Ishikawa (cell line): Measurements from ENCODE around the gene PKNOX2.

ENCODE experiments used
- CEBPB ChIP-seq: IDR thresholded peaks from 2 replicates; pipeline ENCODE4 v1.6.1; 2012
- CREB1 ChIP-seq: IDR thresholded peaks from 2 replicates; pipeline ENCODE4 v1.6.1; 2012; ENCODE audit warnings: low read depth
- EGR1 ChIP-seq: IDR thresholded peaks from 2 replicates; pipeline ENCODE4 v1.6.1; 2012
- EP300 ChIP-seq: IDR thresholded peaks from 2 replicates; pipeline ENCODE4 v1.6.1; 2012; ENCODE audit warnings: borderline replicate concordance
- FOXM1 ChIP-seq: IDR thresholded peaks from 2 replicates; pipeline ENCODE4 v1.6.1; 2012; ENCODE audit warnings: low read depth, borderline replicate concordance
- NFIC ChIP-seq: IDR thresholded peaks from 2 replicates; pipeline ENCODE4 v1.6.1; 2012
- RAD21 ChIP-seq: IDR thresholded peaks from 2 replicates; pipeline ENCODE4 v1.6.1; 2012; ENCODE audit warnings: low read depth
- TAF1 ChIP-seq: IDR thresholded peaks from 2 replicates; pipeline ENCODE4 v1.6.1; 2012; ENCODE audit warnings: low read depth, mild to moderate bottlenecking
- TCF12 ChIP-seq: IDR thresholded peaks from 2 replicates; pipeline ENCODE4 v1.6.1; 2012; ENCODE audit warnings: low read depth
- TEAD4 ChIP-seq: IDR thresholded peaks from 2 replicates; pipeline ENCODE4 v1.6.1; 2012
- YY1 ChIP-seq: IDR thresholded peaks from 2 replicates; pipeline ENCODE4 v1.6.1; 2012; ENCODE audit warnings: low read depth
- ZBTB7A ChIP-seq: IDR thresholded peaks from 2 replicates; pipeline ENCODE4 v1.6.1; 2012; ENCODE audit warnings: low read depth
- TF ChIP-seq, protein P1 (sequence below): IDR thresholded peaks from 2 replicates; pipeline ENCODE4 v1.6.1; 2012
- TF ChIP-seq, protein P2 (sequence below): IDR thresholded peaks from 2 replicates; pipeline ENCODE4 v1.6.1; 2012
- TF ChIP-seq, protein P3 (sequence below): IDR thresholded peaks from 2 replicates; pipeline ENCODE4 v1.6.1; 2012; ENCODE audit warnings: low read depth, mild to moderate bottlenecking

PKNOX2 gene

DNA sequence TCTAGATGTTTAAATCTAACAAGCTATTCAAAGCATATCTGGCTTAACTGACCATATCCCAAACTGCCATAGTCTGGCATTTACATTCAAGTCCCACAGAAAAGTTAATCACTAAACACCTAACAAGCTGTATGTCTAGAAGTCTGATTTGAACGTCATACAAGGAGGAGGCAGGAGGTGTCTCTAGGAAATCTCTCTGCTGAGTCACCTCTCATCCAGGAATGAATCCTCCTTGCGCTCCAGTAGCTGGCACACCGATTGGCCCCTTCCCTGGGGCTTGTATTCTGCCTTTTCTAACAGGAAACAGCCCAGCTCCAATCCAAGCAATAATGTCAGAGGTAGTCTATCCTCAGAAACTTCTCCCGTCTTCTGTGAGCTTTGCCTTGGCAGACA is 299.7 kb downstream of the PKNOX2 start:
- no peak for TF ChIP-seq CREB1
- TF ChIP-seq YY1, result no peak
- TF ChIP-seq NFIC, result no peak
- TF ChIP-seq, protein P1, sequence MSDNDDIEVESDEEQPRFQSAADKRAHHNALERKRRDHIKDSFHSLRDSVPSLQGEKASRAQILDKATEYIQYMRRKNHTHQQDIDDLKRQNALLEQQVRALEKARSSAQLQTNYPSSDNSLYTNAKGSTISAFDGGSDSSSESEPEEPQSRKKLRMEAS, result no peak
- TF ChIP-seq EP300, result no peak
- no peak for TF ChIP-seq ZBTB7A
- TF ChIP-seq, protein P2, sequence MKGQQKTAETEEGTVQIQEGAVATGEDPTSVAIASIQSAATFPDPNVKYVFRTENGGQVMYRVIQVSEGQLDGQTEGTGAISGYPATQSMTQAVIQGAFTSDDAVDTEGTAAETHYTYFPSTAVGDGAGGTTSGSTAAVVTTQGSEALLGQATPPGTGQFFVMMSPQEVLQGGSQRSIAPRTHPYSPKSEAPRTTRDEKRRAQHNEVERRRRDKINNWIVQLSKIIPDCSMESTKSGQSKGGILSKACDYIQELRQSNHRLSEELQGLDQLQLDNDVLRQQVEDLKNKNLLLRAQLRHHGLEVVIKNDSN, result no peak
- TF ChIP-seq, protein P3, sequence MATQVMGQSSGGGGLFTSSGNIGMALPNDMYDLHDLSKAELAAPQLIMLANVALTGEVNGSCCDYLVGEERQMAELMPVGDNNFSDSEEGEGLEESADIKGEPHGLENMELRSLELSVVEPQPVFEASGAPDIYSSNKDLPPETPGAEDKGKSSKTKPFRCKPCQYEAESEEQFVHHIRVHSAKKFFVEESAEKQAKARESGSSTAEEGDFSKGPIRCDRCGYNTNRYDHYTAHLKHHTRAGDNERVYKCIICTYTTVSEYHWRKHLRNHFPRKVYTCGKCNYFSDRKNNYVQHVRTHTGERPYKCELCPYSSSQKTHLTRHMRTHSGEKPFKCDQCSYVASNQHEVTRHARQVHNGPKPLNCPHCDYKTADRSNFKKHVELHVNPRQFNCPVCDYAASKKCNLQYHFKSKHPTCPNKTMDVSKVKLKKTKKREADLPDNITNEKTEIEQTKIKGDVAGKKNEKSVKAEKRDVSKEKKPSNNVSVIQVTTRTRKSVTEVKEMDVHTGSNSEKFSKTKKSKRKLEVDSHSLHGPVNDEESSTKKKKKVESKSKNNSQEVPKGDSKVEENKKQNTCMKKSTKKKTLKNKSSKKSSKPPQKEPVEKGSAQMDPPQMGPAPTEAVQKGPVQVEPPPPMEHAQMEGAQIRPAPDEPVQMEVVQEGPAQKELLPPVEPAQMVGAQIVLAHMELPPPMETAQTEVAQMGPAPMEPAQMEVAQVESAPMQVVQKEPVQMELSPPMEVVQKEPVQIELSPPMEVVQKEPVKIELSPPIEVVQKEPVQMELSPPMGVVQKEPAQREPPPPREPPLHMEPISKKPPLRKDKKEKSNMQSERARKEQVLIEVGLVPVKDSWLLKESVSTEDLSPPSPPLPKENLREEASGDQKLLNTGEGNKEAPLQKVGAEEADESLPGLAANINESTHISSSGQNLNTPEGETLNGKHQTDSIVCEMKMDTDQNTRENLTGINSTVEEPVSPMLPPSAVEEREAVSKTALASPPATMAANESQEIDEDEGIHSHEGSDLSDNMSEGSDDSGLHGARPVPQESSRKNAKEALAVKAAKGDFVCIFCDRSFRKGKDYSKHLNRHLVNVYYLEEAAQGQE, result no peak
- TF ChIP-seq TCF12, result no peak

DNA sequence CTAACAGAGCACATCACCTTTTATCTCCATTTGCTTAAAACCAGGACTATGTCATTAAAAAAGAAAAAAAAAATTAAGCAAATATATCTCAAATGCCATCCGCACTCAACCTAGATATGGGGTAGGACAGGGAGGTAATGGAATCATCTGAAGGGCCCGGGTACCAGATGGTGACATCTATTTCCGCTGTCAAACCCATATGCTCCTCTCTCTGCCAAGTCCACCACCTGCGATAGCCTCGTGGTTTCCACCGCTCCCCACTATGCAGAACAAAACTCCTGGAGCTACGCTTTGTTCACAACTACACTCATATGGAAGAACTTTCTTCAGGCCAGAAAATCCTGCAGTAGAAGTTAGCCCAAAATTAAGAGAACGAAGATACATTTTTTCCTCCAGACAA is 300.1 kb downstream of the PKNOX2 start:
- TF ChIP-seq, protein P2, result no peak
- TF ChIP-seq CREB1 (no peak), YY1 (no peak), CEBPB (no peak), TCF12 (no peak), RAD21 (no peak), NFIC (no peak), TAF1 (no peak), TEAD4 (no peak), EP300 (no peak), EGR1 (no peak)
- TF ChIP-seq, protein P3, result no peak

DNA sequence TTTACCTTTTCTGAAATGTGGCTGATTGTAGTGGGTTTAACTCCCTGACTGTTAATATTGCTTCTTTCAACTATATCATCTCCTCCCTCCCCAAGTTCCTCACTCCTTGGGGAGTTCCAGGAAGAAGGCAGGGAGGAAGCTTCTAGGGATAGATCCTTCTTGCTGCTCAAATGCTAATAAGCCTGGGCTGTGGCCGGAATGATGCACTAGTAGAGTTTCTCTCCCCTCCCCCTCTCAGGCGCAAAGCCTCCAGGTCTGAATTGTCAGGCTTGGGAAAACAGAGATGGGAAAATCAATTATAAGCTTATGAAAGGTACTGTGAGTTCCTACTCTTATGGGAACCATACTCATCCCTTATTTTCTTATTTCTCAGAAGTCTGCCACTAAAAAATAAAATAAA is 300.7 kb downstream of the PKNOX2 start:
- TF ChIP-seq EP300, result no peak
- no peak for TF ChIP-seq YY1
- no peak for TF ChIP-seq ZBTB7A
- no peak for TF ChIP-seq CREB1
- TF ChIP-seq TEAD4, result no peak
- TF ChIP-seq, protein P1, result no peak
- TF ChIP-seq EGR1, result no peak
- no peak for TF ChIP-seq RAD21
- no peak for TF ChIP-seq NFIC
- TF ChIP-seq, protein P2, result no peak
- TF ChIP-seq FOXM1, result no peak
- no peak for TF ChIP-seq TCF12
- TF ChIP-seq CEBPB, result no peak
- TF ChIP-seq, protein P3, result no peak
- TF ChIP-seq TAF1, result no peak

DNA sequence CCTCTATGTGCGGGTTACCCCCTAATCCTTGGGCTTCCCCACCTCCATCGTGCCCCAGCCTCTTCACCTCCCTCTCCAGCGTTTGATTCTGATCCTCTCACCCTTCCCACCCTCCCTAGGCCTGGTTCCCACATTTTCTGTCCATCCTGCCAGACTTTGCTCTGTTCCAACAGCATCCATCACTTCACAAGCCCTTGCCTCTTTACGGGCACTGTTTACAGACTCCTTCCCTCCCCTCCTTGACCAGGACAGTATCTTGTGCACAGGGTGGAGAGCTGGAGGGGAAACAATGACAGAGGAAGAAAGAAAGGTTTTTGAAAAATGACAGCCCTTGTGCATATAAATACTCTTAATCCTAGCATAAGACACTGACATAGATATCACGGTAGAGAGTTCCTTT is 301.1 kb downstream of the PKNOX2 start:
- TF ChIP-seq CREB1, result no peak
- TF ChIP-seq EGR1, result no peak
- no peak for TF ChIP-seq EP300
- TF ChIP-seq YY1, result no peak
- TF ChIP-seq, protein P3, result no peak
- no peak for TF ChIP-seq TEAD4
